Epidermal melanocyte (primary cell): ENCODE measurements around the gene MUC4.
"Not testable (repeated sequence)": the region's sequence is repeated elsewhere in the genome, so short reads cannot be mapped to it uniquely, and the experiment has no call there.

Source experiments
- DNase-seq: peaks from one replicate; pipeline ENCODE4 v3.0.0; 2011; ENCODE audit warnings: low spot score; ENCODE audit not compliant: insufficient read length

Gene MUC4

GRCh38 chr3:195835791-195836190 lies 24.1 kb upstream of the MUC4 start:
- no peak for DNase-seq

DNA sequence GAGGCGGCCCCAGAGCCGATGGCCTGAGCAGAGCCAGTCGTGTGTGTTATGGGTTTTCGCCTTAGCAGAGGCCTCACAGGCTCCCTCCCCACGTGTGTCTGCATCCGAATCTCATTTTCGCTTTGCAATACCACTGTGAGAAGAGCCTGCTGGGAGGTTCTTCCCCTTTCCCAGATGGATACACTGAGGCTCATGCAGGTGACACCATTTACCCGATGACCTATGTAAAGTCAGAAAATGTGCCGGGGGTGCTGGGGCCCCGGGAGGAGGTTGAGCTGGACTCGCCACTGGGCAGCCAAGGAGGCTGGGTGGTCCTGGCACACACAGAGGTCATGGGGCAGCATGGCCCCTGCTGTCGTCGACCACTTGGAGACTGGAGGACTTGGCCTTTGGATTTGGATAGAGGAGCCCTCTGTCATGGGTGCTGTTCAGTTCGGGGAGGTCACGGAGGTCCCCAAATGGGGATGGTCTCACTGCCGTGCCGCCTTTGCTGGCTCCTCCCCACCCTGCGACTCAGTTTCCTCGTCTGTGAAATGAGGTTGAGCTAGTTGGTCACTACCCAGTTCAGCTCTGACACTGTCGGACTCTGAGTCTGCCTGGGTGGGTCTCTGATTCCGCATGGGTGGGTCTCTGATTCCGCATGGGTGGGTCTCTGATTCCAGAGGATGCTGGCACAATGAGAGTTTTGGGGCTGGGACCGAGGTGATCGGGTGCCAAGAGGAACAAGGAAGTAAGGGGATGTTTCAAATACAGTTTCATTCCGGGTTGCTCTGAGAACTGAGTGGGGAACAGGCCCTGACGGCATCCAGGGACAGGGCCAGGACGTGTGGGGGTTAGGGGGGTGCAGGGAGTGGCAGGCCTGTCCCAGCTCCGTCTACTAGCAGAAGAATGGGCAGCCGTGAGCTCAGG lies 23.2 kb upstream of the MUC4 start:
- no peak for DNase-seq

- DNase-seq, result no peak
These were observed 18.1 kb upstream of the MUC4 start for GRCh38 chr3:195829897-195830254.

GRCh38 chr3:195828762-195829161 lies 17.0 kb upstream of the MUC4 start:
- DNase-seq, result no peak

- no peak for DNase-seq
These were observed 14.4 kb upstream of the MUC4 start for GRCh38 chr3:195825857-195826804.

DNA sequence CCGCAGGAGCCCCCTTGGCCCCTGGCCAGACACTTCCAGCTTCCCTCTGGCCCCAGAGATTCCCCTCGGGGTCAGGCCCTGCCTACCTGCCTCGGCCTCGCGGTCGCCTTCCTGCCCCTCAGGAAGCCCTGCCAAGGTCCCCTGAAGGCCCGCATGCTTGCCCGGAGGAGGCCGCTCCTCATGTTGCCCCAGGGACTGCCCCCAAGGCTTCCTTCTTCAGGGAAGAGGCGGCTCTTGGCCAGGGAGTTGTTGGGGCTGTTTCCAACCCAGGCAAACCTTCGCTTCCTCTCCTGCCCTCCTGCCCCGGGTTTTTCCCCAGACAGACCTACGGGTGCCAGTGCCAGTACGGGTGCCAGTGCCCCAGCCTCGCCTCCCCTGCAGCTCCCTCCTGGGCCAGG lies 13.5 kb upstream of the MUC4 start:
- no peak for DNase-seq

- DNase-seq, result not testable (repeated sequence)
These were observed 12.9 kb upstream of the MUC4 start for GRCh38 chr3:195824425-195825190.

DNA sequence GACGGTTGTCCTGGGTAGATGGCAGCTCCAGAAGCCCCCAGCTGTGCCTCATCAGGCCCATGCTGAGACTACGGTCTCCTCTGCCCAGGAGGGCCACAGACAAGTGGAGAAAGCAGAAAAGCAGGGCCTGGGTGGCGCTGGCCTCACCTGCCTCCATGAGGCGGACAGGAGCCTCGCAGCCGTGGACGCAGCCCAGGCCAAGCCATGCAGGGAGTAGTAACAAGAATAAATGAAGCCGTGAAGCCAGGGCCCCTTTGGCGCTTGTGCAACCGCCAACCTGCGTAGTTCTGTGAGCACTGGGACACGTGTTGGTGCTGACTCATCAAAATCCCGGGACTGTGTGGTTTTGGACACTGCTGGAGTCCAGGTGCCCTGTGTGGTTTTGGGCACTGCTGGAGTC lies 12.3 kb upstream of the MUC4 start:
- DNase-seq, result no peak

- DNase-seq, result no peak
These were observed 11.6 kb upstream of the MUC4 start for GRCh38 chr3:195823280-195823679.

DNA sequence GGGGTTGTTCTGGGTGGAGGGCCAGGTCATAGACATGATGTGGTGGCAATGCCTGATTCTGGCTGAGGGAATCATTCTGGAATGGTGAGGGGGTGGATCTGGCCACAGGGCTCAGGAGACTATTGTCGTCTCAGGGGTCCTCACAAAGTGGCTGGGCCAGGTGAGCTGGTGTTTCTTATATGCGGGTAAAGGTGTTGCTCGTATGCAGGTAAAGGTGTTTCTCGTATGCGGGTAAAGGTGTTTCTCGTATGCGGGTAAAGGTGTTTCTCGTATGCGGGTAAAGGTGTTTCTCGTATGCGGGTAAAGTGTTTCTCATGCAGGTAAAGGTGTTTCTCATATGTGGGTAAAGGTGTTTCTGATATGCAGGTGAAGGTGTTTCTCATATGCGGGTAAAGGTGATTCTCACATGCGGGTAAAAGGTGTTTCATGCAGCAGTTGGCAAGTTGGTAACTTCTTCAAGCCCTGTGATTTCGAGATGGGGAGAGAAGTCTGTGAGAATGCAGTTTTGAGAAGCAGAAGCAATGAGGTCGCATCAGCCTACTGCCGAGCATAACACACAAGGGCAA lies 10.5 kb upstream of the MUC4 start:
- DNase-seq, result no peak

DNA sequence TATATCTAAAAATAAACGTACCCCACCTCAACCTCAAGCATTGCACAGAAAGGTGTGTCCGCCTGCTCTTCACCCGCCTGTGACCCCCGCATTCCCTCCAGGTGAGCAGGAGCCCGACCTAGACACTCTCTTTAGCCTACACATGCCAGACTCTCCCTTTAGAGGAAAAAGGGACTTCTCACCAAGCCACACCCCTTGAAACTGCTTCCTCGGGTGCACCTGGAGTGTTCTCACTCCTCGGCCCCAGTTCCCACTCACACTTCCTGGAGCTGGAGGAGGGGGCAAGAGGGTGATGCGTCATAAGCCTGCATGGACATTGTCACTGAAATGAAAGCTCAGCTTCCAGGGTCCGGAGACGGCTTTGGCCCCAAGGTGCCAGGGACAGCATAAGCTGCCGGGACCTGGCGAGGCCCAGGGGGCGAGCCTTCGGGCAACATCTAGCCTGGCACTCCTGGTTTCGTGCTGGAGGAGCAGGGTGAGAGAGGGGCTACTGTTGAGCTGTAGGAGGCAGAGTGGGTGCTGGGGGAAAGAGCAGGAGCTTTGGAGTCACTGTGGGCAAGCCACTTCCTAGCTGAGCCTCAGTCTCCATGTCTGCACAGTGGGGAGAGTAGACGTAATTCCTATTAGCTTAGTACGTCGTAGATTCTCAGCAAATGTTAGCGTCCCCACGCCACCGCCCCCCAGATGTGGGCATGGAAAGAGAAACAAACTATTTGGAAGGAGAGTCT lies 9.8 kb upstream of the MUC4 start:
- no peak for DNase-seq

GRCh38 chr3:195820901-195821300 lies 9.2 kb upstream of the MUC4 start:
- DNase-seq, result no peak

DNA sequence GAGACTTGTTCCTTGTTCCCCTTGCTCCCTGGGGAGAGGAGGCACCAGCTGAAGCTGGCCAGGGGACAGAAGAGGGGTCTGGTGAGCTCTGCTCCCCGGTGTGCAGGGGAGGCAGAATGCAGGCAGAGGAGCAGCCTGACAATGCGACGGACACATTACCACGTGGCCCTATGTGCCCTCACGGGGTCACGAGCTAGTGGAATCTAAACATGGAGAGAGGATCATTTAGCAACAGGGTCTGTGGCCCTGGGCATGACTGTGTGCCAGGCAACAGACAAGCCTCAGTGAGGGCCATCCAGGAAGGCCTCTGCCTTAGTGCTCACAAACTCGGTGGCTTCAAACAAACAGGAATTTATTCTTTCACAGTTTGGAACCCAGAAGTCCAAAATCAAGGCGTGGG lies 8.5 kb upstream of the MUC4 start:
- no peak for DNase-seq

GRCh38 chr3:195818301-195818700 lies 6.6 kb upstream of the MUC4 start:
- DNase-seq, result no peak

GRCh38 chr3:195817578-195818135 lies 5.9 kb upstream of the MUC4 start:
- no peak for DNase-seq

DNA sequence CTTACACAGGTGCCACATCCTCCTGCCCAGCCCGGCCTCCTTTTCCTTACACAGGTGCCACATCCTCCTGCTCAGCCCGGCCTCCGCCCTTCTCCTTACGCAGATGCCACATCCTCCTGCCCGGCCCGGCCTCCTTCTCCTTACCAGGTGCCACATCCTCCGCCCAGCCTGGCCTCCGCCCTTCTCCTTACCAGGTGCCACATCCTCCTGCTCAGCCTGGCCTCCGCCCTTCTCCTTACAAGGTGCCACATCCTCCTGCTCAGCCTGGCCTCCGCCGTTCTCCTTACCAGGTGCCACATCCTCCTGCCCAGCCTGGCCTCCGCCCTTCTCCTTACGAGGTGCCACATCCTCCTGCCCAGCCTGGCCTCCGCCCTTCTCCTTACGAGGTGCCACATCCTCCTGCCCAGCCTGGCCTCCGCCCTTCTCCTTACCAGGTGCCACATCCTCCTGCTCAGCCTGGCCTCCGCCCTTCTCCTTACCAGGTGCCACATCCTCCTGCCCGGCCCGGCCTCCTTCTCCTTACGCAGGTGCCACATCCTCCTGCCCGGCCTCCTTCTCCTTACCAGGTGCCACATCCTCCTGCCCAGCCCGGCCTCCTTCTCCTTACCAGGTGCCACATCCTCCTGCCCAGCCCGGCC lies 4.7 kb upstream of the MUC4 start:
- DNase-seq, result not testable (repeated sequence)

GRCh38 chr3:195815169-195815771 lies 3.5 kb upstream of the MUC4 start:
- DNase-seq, result no peak

- no peak for DNase-seq
These were observed 2.3 kb upstream of the MUC4 start for GRCh38 chr3:195813916-195814640.

GRCh38 chr3:195812366-195812765 lies 637 bp upstream of the MUC4 start:
- DNase-seq, result no peak
